ENCODE measurements around the gene PCDHGA10. TPM values are rescaled to one million over a fixed set of nuclear protein-coding genes. Genes with fewer than 3 reads are reported as not detected.
A peak's percentile ranks its signal among the peaks of the same experiment; 100 is the strongest.
"Not testable (repeated sequence)": the region's sequence is repeated elsewhere in the genome, so short reads cannot be mapped to it uniquely, and the experiment has no call there.

The PCDHGA10 gene
- total and polyA plus RNA-seq, 7 experiments from 2014 or later = 0.04 to 0.39 (median 0.24) TPM

DNA sequence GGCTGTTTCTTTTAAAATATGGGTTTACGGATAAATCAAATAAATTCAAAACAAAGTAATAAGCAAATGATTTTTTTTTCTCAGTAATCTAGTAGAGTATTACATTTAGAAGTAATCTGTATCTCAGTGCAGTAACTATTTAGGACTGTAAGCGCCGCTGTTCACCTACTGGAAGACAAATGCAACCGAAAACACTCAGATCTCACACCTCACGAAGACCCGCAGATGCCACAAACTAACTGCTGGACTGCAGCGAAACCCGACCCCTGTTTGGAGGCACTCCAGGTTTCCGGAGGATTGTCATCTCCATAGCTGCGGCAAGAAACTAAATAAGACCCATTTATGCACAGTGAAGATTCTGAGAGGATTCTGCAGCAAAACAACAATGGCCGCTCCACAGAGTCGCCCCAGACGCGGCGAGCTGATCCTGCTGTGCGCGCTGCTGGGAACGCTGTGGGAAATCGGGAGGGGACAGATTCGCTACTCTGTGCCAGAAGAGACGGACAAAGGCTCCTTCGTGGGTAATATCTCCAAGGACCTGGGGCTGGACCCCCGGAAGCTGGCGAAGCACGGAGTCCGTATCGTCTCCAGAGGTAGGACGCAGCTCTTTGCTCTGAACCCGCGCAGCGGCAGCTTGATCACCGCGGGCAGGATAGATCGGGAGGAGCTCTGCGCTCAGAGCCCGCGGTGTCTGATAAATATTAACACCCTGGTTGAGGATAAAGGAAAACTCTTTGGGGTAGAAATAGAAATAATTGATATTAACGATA, 20.2 kb upstream of the PCDHGA10 start, which contains the start of gene PCDHGA8:
PCDHGA8 (plus strand) TSS at position 205 of the 770 bp plus-strand sequence; CDS start at position 386, 181 bp downstream.
- peak within 1 kb of the TSS in 1 of 9 donors; percentile 6 for H3K27ac Mint-ChIP-seq
- H3K36me3 Mint-ChIP-seq = peaks cover 3 to 30% (median 10%) of the 10 kb centered on the region in 5 donors
- peaks cover 0 to 39% (median 0%) of the 10 kb centered on the region in 3 experiments for H3K9me3 ChIP-seq (ENCODE audit: control insufficient read depth in 2 of 3, low read length in 3 of 3)
- ChIA-PET CTCF (no interaction called here), POLR2A (no interaction called here)
- no peaks in the 10 kb centered on the region for H3K36me3 ChIP-seq (ENCODE audit: control insufficient read depth in 2 of 3, insufficient read depth in 3 of 3, low read length in 3 of 3)
- peaks cover 31 to 82% (median 75%) of the 10 kb centered on the region in 5 donors for H3K27me3 Mint-ChIP-seq
- peaks cover 4 to 12% of the 10 kb centered on the region in 2 donors for H3K27me3 ChIP-seq (ENCODE audit: control insufficient read depth in 2 of 2, insufficient read depth in 2 of 2, low read length in 2 of 2)
- ATAC-seq (no peak), DNase-seq (no peak)
- intact Hi-C loops (cut with micrococcal nuclease) = no loop called here
- peaks cover 0 to 3% (median 0%) of the 10 kb centered on the region in 7 donors for H3K4me1 Mint-ChIP-seq
- H3K4me1 ChIP-seq (ENCODE audit: control insufficient read depth in 2 of 2, insufficient read depth in 2 of 2, low read length in 2 of 2) = no peaks in the 10 kb centered on the region
- no peak within 1 kb of the TSS for H3K4me3 ChIP-seq (ENCODE audit: low read length)
- no peak within 1 kb of the TSS for H3K27ac ChIP-seq (ENCODE audit: low read depth, low read length)
- H3K4me3 Mint-ChIP-seq = peak within 1 kb of the TSS in 3 of 10 donors; percentile 2 to 64 (median 25)
- H3K9me3 Mint-ChIP-seq = peaks cover 0 to 88% (median 53%) of the 10 kb centered on the region in 11 donors

DNA sequence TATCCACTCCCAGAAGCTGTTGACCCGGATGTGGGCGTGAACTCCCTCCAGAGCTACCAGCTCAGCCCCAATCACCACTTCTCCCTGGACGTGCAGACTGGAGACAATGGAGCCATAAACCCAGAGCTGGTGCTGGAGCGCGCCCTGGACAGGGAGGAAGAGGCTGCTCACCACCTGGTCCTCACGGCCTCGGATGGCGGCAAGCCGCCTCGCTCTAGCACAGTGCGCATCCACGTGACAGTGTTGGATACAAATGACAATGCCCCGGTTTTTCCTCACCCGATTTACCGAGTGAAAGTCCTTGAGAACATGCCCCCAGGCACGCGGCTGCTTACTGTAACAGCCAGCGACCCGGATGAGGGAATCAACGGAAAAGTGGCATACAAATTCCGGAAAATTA, 19.5 kb upstream of the PCDHGA10 start:
- H3K27me3 Mint-ChIP-seq = peaks cover 30 to 84% (median 74%) of the 10 kb centered on the region in 5 donors
- peaks cover 0 to 3% (median 0%) of the 10 kb centered on the region in 7 donors for H3K4me1 Mint-ChIP-seq
- peaks cover 3 to 29% (median 10%) of the 10 kb centered on the region in 5 donors for H3K36me3 Mint-ChIP-seq
- Histone ChIP-seq H3K27me3 (ENCODE audit: control insufficient read depth in 2 of 2, insufficient read depth in 2 of 2, low read length in 2 of 2) (peaks cover 4 to 12% of the 10 kb centered on the region in 2 donors), H3K4me3 (ENCODE audit: low read length) (no peak overlapping the region), H3K36me3 (ENCODE audit: control insufficient read depth in 2 of 3, insufficient read depth in 3 of 3, low read length in 3 of 3) (no peaks in the 10 kb centered on the region), H3K9me3 (ENCODE audit: control insufficient read depth in 2 of 3, low read length in 3 of 3) (peaks cover 0 to 38% (median 0%) of the 10 kb centered on the region in 3 experiments), H3K4me1 (ENCODE audit: control insufficient read depth in 2 of 2, insufficient read depth in 2 of 2, low read length in 2 of 2) (no peaks in the 10 kb centered on the region), H3K27ac (ENCODE audit: low read depth, low read length) (no peak overlapping the region)
- no peak overlapping the region for H3K4me3 Mint-ChIP-seq
- H3K9me3 Mint-ChIP-seq = peaks cover 0 to 87% (median 51%) of the 10 kb centered on the region in 11 donors
- H3K27ac Mint-ChIP-seq = peak overlapping the region in 1 of 9 donors; percentile 6
- no peak for ATAC-seq
- intact Hi-C loops (cut with micrococcal nuclease) = no loop called here
- no peak for DNase-seq
- ChIA-PET CTCF (no interaction called here), POLR2A (no interaction called here)

DNA sequence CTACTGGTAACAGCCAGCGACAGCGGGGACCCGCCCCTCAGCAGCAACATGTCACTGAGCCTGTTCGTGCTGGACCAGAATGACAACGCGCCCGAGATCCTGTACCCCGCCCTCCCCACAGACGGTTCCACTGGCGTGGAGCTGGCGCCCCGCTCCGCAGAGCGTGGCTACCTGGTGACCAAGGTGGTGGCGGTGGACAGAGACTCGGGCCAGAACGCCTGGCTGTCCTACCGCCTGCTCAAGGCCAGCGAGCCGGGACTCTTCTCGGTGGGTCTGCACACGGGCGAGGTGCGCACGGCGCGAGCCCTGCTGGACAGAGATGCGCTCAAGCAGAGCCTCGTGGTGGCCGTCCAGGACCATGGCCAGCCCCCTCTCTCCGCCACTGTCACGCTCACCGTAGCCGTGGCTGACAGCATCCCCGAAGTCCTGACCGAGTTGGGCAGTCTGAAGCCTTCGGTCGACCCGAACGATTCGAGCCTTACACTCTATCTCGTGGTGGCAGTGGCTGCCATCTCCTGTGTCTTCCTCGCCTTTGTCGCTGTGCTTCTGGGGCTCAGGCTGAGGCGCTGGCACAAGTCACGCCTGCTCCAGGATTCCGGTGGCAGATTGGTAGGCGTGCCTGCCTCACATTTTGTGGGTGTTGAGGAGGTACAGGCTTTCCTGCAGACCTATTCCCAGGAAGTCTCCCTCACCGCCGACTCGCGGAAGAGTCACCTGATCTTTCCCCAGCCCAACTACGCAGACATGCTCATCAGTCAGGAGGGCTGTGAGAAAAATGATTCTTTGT, 18.2 kb upstream of the PCDHGA10 start:
- peaks cover 37 to 85% (median 74%) of the 10 kb centered on the region in 5 donors for H3K27me3 Mint-ChIP-seq
- H3K27ac Mint-ChIP-seq = peak overlapping the region in 1 of 9 donors; percentile 28
- ATAC-seq; H3K36me3 ChIP-seq (ENCODE audit: control insufficient read depth in 2 of 3, insufficient read depth in 3 of 3, low read length in 3 of 3); CTCF ChIA-PET; H3K27ac ChIP-seq (ENCODE audit: low read depth, low read length); H3K4me1 ChIP-seq (ENCODE audit: control insufficient read depth in 2 of 2, insufficient read depth in 2 of 2, low read length in 2 of 2); DNase-seq; intact Hi-C loops (cut with micrococcal nuclease); H3K4me1 Mint-ChIP-seq; H3K4me3 ChIP-seq (ENCODE audit: low read length); POLR2A ChIA-PET; H3K4me3 Mint-ChIP-seq: not testable (repeated sequence)
- H3K9me3 Mint-ChIP-seq = peaks cover 0 to 86% (median 49%) of the 10 kb centered on the region in 11 donors
- Histone ChIP-seq H3K27me3 (ENCODE audit: control insufficient read depth in 2 of 2, insufficient read depth in 2 of 2, low read length in 2 of 2) (peaks cover 4 to 12% of the 10 kb centered on the region in 2 donors), H3K9me3 (ENCODE audit: control insufficient read depth in 2 of 3, low read length in 3 of 3) (peaks cover 0 to 39% (median 0%) of the 10 kb centered on the region in 3 experiments)
- peaks cover 2 to 27% (median 10%) of the 10 kb centered on the region in 5 donors for H3K36me3 Mint-ChIP-seq

DNA sequence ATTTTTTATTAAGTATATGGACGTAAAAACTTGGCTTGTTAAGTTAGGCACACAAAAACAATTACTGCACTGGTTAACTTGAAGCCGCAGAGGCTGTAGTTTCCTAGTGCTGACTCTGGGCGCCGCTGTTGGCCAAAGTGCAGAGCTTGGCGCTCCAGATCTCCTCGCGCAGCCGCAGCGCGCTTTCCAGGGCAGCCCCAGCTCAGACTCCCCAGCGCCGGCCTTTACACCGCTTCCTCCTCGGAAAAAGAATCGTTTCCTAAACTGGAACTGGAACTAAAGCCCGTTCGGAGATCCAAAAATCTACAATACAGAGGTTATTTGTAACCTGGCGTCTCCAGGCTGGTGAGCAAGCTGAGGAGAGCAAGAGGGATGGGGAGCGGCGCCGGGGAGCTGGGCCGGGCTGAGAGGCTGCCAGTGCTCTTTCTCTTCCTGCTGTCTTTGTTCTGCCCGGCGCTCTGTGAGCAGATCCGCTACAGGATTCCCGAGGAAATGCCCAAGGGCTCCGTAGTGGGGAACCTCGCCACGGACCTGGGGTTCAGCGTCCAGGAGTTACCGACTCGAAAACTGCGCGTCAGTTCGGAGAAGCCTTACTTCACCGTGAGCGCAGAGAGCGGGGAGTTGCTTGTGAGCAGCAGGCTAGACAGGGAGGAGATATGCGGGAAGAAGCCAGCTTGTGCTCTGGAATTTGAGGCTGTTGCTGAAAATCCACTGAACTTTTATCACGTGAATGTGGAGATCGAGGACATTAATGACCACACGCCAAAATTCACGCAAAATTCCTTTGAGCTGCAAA, 14.8 kb upstream of the PCDHGA10 start, which contains the start of gene PCDHGB5:
PCDHGB5 (plus strand) TSS at position 192 of the 796 bp plus-strand sequence; CDS start at position 373, 181 bp downstream.
- intact Hi-C loops (cut with micrococcal nuclease); H3K27ac ChIP-seq (ENCODE audit: low read depth, low read length); H3K4me3 ChIP-seq (ENCODE audit: low read length); CTCF ChIA-PET; POLR2A ChIA-PET; H3K36me3 ChIP-seq (ENCODE audit: control insufficient read depth in 2 of 3, insufficient read depth in 3 of 3, low read length in 3 of 3); H3K4me1 Mint-ChIP-seq; H3K4me1 ChIP-seq (ENCODE audit: control insufficient read depth in 2 of 2, insufficient read depth in 2 of 2, low read length in 2 of 2): not testable (repeated sequence)
- Mint-ChIP-seq H3K36me3 (peaks cover 4 to 27% (median 9%) of the 10 kb centered on the region in 5 donors), H3K27me3 (peaks cover 45 to 83% (median 68%) of the 10 kb centered on the region in 5 donors), H3K9me3 (peaks cover 4 to 82% (median 38%) of the 10 kb centered on the region in 11 donors), H3K27ac (peak within 1 kb of the TSS in 2 of 9 donors; percentile 43 to 83), H3K4me3 (peak within 1 kb of the TSS; percentile 27 to 67 (median 44))
- peak; percentile 89 for ATAC-seq
- peak in 4 of 9 donors; percentile 41 to 49 (median 42) for DNase-seq
- Histone ChIP-seq H3K9me3 (ENCODE audit: control insufficient read depth in 2 of 3, low read length in 3 of 3) (peaks cover 0 to 45% (median 0%) of the 10 kb centered on the region in 3 experiments), H3K27me3 (ENCODE audit: control insufficient read depth in 2 of 2, insufficient read depth in 2 of 2, low read length in 2 of 2) (peaks cover 2 to 18% of the 10 kb centered on the region in 2 donors)

DNA sequence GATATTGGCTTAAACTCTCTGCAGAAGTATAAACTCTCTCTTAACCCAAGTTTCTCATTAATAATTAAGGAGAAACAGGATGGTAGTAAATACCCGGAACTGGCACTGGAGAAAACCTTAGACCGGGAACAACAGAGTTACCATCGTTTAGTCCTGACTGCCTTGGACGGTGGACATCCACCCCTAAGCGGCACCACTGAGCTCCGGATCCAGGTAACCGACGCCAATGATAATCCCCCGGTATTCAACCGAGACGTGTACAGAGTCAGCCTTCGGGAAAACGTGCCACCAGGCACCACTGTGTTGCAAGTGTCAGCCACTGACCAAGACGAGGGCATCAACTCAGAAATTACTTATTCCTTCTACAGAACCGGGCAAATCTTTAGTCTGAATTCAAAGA, 14.2 kb upstream of the PCDHGA10 start:
- DNase-seq (no peak), ATAC-seq (no peak)
- Histone ChIP-seq H3K9me3 (ENCODE audit: control insufficient read depth in 2 of 3, low read length in 3 of 3) (peaks cover 0 to 45% (median 0%) of the 10 kb centered on the region in 3 experiments), H3K4me3 (ENCODE audit: low read length) (no peak overlapping the region), H3K4me1 (ENCODE audit: control insufficient read depth in 2 of 2, insufficient read depth in 2 of 2, low read length in 2 of 2) (no peaks in the 10 kb centered on the region), H3K36me3 (ENCODE audit: control insufficient read depth in 2 of 3, insufficient read depth in 3 of 3, low read length in 3 of 3) (no peaks in the 10 kb centered on the region), H3K27ac (ENCODE audit: low read depth, low read length) (no peak overlapping the region), H3K27me3 (ENCODE audit: control insufficient read depth in 2 of 2, insufficient read depth in 2 of 2, low read length in 2 of 2) (peaks cover 2 to 18% of the 10 kb centered on the region in 2 donors)
- H3K4me1 Mint-ChIP-seq = peaks cover 0 to 6% (median 2%) of the 10 kb centered on the region in 7 donors
- peaks cover 4 to 28% (median 9%) of the 10 kb centered on the region in 5 donors for H3K36me3 Mint-ChIP-seq
- ChIA-PET POLR2A (no interaction called here), CTCF (no interaction called here)
- H3K4me3 Mint-ChIP-seq = peak overlapping the region in 3 of 10 donors; percentile 23 to 41 (median 33)
- intact Hi-C loops (cut with micrococcal nuclease) = no loop called here
- peaks cover 50 to 83% (median 70%) of the 10 kb centered on the region in 5 donors for H3K27me3 Mint-ChIP-seq
- H3K9me3 Mint-ChIP-seq = peaks cover 4 to 82% (median 38%) of the 10 kb centered on the region in 11 donors
- peak overlapping the region in 2 of 9 donors; percentile 43 to 83 for H3K27ac Mint-ChIP-seq
